Measurements from ENCODE around the gene TDRKH. TPM values are rescaled to one million over a fixed set of nuclear protein-coding genes. Genes with fewer than 3 reads are reported as not detected.

TDRKH gene
- total and polyA plus RNA-seq, 4 donors: 1.5 to 6.7 (median 3.8) TPM

DNA sequence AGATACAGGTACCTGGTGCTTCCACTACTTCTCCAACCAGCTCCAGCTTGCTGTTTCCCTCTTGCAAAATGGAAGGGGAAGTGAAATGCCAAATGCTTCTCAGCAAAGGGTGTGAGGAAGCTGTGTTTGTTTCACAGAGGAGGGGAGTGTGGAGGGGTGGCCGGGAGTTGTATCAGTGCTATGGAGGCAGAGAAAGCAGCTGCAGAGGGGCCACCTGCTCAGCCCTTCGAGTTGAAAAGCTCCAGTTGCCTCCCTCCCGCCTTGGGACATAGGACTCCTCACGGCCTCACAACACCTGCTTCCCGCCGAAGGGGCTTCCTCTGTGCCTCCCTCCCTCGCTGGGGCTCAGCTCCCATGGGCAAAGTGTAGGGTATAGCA lies 27.0 kb upstream of the TDRKH start (continued):
- TF ChIP-seq CTCF (IDR thresholded peaks at IDR 0.05; ENCODE audit: low read depth, low read length, missing input control) (no peak), SP1 (IDR thresholded peaks at IDR 0.05) (no peak), HNF4G (IDR thresholded peaks at IDR 0.05) (no peak), TAF1 (conservative IDR thresholded peaks at IDR 0.05) (no peak)
- TF ChIP-seq, protein P1, sequence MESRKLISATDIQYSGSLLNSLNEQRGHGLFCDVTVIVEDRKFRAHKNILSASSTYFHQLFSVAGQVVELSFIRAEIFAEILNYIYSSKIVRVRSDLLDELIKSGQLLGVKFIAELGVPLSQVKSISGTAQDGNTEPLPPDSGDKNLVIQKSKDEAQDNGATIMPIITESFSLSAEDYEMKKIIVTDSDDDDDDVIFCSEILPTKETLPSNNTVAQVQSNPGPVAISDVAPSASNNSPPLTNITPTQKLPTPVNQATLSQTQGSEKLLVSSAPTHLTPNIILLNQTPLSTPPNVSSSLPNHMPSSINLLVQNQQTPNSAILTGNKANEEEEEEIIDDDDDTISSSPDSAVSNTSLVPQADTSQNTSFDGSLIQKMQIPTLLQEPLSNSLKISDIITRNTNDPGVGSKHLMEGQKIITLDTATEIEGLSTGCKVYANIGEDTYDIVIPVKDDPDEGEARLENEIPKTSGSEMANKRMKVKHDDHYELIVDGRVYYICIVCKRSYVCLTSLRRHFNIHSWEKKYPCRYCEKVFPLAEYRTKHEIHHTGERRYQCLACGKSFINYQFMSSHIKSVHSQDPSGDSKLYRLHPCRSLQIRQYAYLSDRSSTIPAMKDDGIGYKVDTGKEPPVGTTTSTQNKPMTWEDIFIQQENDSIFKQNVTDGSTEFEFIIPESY (IDR thresholded peaks at IDR 0.05): no peak

DNA sequence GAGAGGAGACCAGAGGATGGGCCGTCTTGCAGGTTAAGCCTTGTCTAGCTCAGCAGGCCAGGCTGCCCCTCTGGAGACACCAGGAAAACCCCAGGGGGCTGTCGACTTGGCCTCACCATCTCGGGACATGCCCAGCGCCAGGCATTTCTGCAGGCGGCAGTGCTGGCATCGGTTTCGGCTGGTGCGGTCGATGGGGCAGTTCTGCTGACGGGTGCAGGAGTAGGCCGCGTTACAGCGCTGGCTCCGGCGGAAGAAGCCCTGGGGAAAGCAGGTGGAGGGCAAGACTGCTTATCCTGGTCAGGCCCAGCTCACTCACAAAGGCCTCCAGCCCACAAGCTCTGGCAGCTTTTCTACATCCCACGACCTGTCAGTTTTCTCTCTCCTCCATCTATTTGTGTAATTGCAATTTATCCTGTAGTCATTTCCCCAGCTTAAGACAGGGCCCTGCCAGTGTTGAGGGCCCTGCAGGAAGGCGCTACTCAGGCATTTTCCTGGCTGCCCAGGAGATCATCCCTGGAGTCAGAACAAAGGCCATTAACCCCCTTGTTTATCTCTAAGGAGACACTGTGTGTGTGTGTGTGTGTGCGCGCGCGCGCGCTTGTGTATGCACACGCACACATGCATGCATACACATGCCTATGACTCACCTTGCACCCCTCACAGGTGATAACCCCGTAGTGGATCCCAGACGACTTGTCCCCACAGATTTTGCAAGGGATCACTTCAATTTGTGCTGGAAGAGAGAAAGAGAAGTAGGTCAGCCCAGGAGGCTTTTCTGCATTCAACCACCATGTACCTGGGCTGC lies 26.4 kb upstream of the TDRKH start:
- Histone ChIP-seq H3K4me1 (ENCODE audit: control insufficient read depth in 4 of 4, insufficient read depth in 4 of 4, low read length in 3 of 4) (peaks cover 12 to 45% (median 33%) of the 10 kb centered on the region in 4 donors), H3K27me3 (ENCODE audit: control insufficient read depth in 4 of 4, insufficient read depth in 4 of 4, low read length in 3 of 4) (no peaks in the 10 kb centered on the region), H3K27ac (ENCODE audit: low read depth in 1 of 2, low read length in 2 of 2) (no peak overlapping the region), H3K9me3 (ENCODE audit: control insufficient read depth in 4 of 4, low read length in 3 of 4) (no peaks in the 10 kb centered on the region), H3K4me3 (ENCODE audit: low read depth in 1 of 3, low read length in 3 of 3) (no peak overlapping the region), H3K36me3 (ENCODE audit: control insufficient read depth in 4 of 4, insufficient read depth in 3 of 4, low read depth in 1 of 4, low read length in 3 of 4) (peaks cover 0 to 51% (median 40%) of the 10 kb centered on the region in 4 donors), H3K9ac (ENCODE audit: low read depth in 1 of 2, low read length in 2 of 2) (no peak overlapping the region)
- no peak for DNase-seq (ENCODE audit: low spot score)
- TF ChIP-seq NR2F2 (IDR thresholded peaks at IDR 0.05) (no peak), FOXA2 (IDR thresholded peaks at IDR 0.05) (no peak), FOXA1 (IDR thresholded peaks at IDR 0.05) (no peak), TAF1 (conservative IDR thresholded peaks at IDR 0.05) (no peak), RAD21 (IDR thresholded peaks at IDR 0.05) (no peak), YY1 (IDR thresholded peaks at IDR 0.05) (no peak), JUND (IDR thresholded peaks at IDR 0.05) (no peak), SP1 (IDR thresholded peaks at IDR 0.05) (no peak)
- WGBS: 72% methylated on average over 26 of the region's 26 CpGs

DNA sequence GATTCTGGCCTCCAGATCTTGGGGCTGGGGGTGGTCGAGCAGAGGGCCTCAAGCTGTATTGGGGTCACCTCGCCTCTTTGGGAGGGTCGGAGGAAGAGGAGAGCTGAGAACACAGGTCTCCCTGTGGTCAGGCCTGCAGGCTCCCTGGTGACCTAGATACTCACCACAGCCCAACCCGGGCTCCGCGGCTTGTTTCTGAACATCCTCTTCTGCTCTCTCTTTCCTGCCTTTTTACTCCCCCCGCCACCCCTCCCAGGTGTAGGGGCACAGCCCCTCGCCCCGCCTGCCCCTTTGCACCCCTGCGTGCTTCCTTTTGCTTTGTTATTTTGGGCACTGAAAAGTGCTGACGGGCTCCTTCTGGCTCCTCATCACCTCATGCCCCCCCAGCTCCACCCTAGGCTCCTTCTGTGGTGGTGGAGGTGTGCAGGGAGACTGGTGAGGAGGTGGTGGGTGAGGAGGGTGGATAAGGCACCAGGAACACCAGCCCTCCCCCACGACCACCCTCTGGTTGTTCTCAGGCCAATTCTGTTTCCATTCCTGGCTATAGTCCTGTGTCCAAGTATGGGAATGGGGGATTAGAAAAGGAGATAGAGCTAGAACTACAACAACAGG lies 25.5 kb upstream of the TDRKH start:
- TF ChIP-seq FOXA1 (IDR thresholded peaks at IDR 0.05) (no peak), CTCF (IDR thresholded peaks at IDR 0.05; ENCODE audit: low read depth, low read length, missing input control) (no peak), SP1 (IDR thresholded peaks at IDR 0.05) (no peak), TAF1 (conservative IDR thresholded peaks at IDR 0.05) (no peak), HNF4A (conservative IDR thresholded peaks at IDR 0.05) (no peak), GABPA (IDR thresholded peaks at IDR 0.05 in 1 of 2, conservative IDR thresholded peaks at IDR 0.05 in 1 of 2) (no peak), RAD21 (IDR thresholded peaks at IDR 0.05) (no peak), FOXA2 (IDR thresholded peaks at IDR 0.05) (no peak), YY1 (IDR thresholded peaks at IDR 0.05) (no peak)
- TF ChIP-seq, protein P1 (IDR thresholded peaks at IDR 0.05): no peak
- TF ChIP-seq, protein P2, sequence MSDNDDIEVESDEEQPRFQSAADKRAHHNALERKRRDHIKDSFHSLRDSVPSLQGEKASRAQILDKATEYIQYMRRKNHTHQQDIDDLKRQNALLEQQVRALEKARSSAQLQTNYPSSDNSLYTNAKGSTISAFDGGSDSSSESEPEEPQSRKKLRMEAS (IDR thresholded peaks at IDR 0.05): no peak
- TF ChIP-seq, protein P3, sequence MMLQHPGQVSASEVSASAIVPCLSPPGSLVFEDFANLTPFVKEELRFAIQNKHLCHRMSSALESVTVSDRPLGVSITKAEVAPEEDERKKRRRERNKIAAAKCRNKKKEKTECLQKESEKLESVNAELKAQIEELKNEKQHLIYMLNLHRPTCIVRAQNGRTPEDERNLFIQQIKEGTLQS (IDR thresholded peaks at IDR 0.05): no peak
- WGBS: 80% methylated on average over 12 of the region's 12 CpGs
- Histone ChIP-seq H3K4me3 (ENCODE audit: low read depth in 1 of 3, low read length in 3 of 3) (no peak overlapping the region), H3K36me3 (ENCODE audit: control insufficient read depth in 4 of 4, insufficient read depth in 3 of 4, low read depth in 1 of 4, low read length in 3 of 4) (peaks cover 1 to 58% (median 45%) of the 10 kb centered on the region in 4 donors), H3K4me1 (ENCODE audit: control insufficient read depth in 4 of 4, insufficient read depth in 4 of 4, low read length in 3 of 4) (peaks cover 12 to 40% (median 26%) of the 10 kb centered on the region in 4 donors), H3K9me3 (ENCODE audit: control insufficient read depth in 4 of 4, low read length in 3 of 4) (no peaks in the 10 kb centered on the region), H3K9ac (ENCODE audit: low read depth in 1 of 2, low read length in 2 of 2) (no peak overlapping the region), H3K27me3 (ENCODE audit: control insufficient read depth in 4 of 4, insufficient read depth in 4 of 4, low read length in 3 of 4) (no peaks in the 10 kb centered on the region), H3K27ac (ENCODE audit: low read depth in 1 of 2, low read length in 2 of 2) (no peak overlapping the region)
- DNase-seq (ENCODE audit: low spot score): no peak
